ENCODE data around the gene ENAM.

- TF ChIP-seq POLR2A (IDR thresholded peaks at IDR 0.05) = no peak
- TF ChIP-seq EP300 (IDR thresholded peaks at IDR 0.05) = no peak
- TF ChIP-seq CTCF (IDR thresholded peaks at IDR 0.05) = peak; percentile 29 to 57 (median 57)
Measured at GRCh38 chr4:70651864-70652506, 23.4 kb downstream of the ENAM start.
